ENCODE data around the gene CACNG4.

Gene CACNG4

GRCh38 chr17:66994930-66995535 lies 30.5 kb downstream of the CACNG4 start:
- no peak for DNase-seq (ENCODE audit: low read depth, low spot score)
- TF ChIP-seq CTCF (IDR thresholded peaks at IDR 0.05; ENCODE audit: insufficient read depth, low read length, missing control alignments) = no peak
- CTCF ChIA-PET = no interaction called here

DNA sequence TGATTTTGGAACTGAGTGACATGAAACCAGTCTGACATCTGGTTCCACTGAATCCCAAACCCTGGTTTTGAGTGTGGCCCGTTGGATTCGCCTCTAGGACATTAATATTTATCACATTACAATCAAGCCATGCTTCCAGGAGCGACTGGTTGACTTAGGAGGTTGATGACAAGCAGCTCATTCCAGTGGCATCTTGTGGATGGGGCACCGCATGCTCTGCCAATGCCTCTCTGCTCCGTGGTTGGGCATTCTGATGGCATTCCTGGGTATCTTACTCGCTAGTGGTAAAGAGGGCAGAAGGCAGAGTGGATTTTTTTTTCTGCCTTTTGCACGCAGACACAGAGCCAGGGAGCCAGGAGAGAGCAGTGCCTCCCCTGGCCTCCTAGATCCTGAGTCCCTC lies 31.4 kb downstream of the CACNG4 start:
- H3K4me3 ChIP-seq (ENCODE audit: low read depth, low read length) = no peak overlapping the region
- TF ChIP-seq CTCF (IDR thresholded peaks at IDR 0.05; ENCODE audit: insufficient read depth, low read length, missing control alignments) = no peak
- DNase-seq (ENCODE audit: low read depth, low spot score) = no peak
- ChIA-PET CTCF (no interaction called here), POLR2A (no interaction called here)

More at GRCh38 chr17:66994930-66995535, 30.5 kb downstream of the CACNG4 start:
- POLR2A ChIA-PET = no interaction called here
- H3K4me3 ChIP-seq (ENCODE audit: low read depth, low read length) = no peak overlapping the region

DNA sequence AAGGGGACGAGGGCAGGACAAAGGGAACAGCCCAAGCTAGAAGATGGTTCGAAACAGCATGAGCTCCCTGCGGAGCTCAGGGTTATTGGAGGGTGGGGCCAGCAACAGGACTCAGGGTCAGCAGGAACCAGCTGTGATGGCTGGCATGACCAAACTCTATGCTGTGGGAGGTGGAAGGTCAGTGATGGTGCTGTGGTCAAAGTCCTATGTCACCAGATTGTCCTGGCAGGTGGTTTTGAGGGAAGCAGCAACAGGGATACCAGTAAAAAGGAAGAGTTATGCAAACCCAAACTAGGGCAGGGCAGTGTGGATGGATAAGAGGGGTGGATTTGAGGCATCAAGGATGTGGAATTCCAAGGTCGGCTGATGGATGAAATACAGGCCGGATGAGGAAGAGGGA lies 32.4 kb downstream of the CACNG4 start:
- no peak for DNase-seq (ENCODE audit: low read depth, low spot score)
- TF ChIP-seq CTCF (IDR thresholded peaks at IDR 0.05; ENCODE audit: insufficient read depth, low read length, missing control alignments) = no peak
- no peak overlapping the region for H3K4me3 ChIP-seq (ENCODE audit: low read depth, low read length)
- POLR2A ChIA-PET = no interaction called here
- CTCF ChIA-PET = no interaction called here

DNA sequence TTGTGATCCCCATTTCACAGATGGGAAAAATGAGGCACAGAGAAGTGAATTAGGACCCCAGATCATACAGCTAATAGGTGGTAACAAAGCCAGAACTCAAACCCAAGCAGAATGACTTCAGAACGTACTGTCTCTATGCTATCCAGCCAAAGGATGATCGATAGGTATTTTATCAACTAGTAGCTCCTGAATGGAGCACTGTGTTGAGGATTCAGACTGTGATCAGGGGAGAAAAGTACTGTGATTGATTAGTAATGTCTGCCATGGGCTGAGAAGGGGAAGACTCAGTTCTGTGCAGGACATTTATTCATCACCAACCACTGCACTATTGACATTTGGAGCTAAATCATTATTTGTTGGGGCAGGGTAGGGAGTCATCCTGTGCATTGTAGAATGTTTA lies 38.7 kb downstream of the CACNG4 start:
- ChIA-PET POLR2A (no interaction called here), CTCF (no interaction called here)

DNA sequence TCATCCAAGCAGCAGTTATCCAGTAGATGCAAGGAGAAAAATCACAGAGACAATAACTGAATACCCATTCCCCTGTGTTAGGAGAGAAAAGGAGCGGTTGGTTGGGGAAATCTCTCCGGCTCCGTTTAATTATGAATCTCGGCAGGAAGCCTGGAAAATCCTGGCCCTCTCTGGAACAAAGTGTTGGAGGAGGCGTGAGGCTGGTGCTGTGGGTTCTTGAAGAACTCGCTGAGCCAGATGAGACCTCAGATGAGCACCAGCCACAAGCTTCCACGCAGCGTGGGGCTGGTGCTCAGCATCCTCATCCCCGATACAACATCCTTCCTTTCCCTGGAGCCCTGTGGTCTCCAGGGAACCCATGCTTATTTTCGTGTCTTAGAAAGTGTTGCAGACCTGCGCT lies 39.7 kb downstream of the CACNG4 start:
- ChIA-PET POLR2A (no interaction called here), CTCF (no interaction called here)
- no peak overlapping the region for H3K4me3 ChIP-seq (ENCODE audit: low read depth, low read length)
- TF ChIP-seq CTCF (IDR thresholded peaks at IDR 0.05; ENCODE audit: insufficient read depth, low read length, missing control alignments) = no peak
- no peak for DNase-seq (ENCODE audit: low read depth, low spot score)

More for the DNA sequence above, 38.7 kb downstream of the CACNG4 start:
- DNase-seq (ENCODE audit: low read depth, low spot score) = no peak
- TF ChIP-seq CTCF (IDR thresholded peaks at IDR 0.05; ENCODE audit: insufficient read depth, low read length, missing control alignments) = no peak
- H3K4me3 ChIP-seq (ENCODE audit: low read depth, low read length) = no peak overlapping the region

- DNase-seq (ENCODE audit: low read depth, low spot score) = no peak
- POLR2A ChIA-PET = no interaction called here
- TF ChIP-seq CTCF (IDR thresholded peaks at IDR 0.05; ENCODE audit: insufficient read depth, low read length, missing control alignments) = no peak
- no peak overlapping the region for H3K4me3 ChIP-seq (ENCODE audit: low read depth, low read length)
- CTCF ChIA-PET = no interaction called here
These were observed 42.8 kb downstream of the CACNG4 start for GRCh38 chr17:67007266-67007665.
